ENCODE measurements around the gene ID4.

DNA sequence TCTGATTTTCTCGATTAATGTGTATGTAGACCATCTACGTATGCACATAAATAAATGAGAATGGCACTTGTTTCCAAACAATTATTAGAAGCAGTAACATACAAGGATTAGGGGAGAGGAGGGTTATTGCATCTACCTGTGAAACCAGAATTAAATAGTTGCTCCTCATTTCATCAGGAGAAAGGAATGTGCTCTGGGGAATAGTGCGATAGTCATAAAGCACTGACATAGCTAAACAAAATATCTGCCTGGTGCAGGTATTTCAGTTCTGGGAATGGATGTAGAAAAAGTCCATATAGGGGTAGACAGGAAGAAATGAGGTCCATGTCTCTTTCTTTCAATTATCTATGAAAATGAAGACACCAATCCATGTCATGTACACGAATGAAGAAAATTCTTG is 1.6 kb upstream of the ID4 start:
- TF ChIP-seq ZNF121 (tag by site-specific recombination; IDR thresholded peaks at IDR 0.05) (no peak), ZNF473 (tag by site-specific recombination; IDR thresholded peaks at IDR 0.05) (no peak), ZBTB26 (tag by site-specific recombination; optimal IDR thresholded peaks at IDR 0.05) (no peak)
- TF ChIP-seq, protein P1, sequence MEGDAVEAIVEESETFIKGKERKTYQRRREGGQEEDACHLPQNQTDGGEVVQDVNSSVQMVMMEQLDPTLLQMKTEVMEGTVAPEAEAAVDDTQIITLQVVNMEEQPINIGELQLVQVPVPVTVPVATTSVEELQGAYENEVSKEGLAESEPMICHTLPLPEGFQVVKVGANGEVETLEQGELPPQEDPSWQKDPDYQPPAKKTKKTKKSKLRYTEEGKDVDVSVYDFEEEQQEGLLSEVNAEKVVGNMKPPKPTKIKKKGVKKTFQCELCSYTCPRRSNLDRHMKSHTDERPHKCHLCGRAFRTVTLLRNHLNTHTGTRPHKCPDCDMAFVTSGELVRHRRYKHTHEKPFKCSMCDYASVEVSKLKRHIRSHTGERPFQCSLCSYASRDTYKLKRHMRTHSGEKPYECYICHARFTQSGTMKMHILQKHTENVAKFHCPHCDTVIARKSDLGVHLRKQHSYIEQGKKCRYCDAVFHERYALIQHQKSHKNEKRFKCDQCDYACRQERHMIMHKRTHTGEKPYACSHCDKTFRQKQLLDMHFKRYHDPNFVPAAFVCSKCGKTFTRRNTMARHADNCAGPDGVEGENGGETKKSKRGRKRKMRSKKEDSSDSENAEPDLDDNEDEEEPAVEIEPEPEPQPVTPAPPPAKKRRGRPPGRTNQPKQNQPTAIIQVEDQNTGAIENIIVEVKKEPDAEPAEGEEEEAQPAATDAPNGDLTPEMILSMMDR (tag by site-specific recombination; IDR thresholded peaks at IDR 0.05) = no peak
